Measurements from ENCODE around the gene KCNQ5. TPM values are rescaled to one million over a fixed set of nuclear protein-coding genes. Genes with fewer than 3 reads are reported as not detected.

Gene KCNQ5
- total and polyA plus RNA-seq, 2 of the 8 experiments (the other 6 are each of a cell fraction or from before 2014, with no cell fraction given), result 0.83 to 1.2 TPM

DNA sequence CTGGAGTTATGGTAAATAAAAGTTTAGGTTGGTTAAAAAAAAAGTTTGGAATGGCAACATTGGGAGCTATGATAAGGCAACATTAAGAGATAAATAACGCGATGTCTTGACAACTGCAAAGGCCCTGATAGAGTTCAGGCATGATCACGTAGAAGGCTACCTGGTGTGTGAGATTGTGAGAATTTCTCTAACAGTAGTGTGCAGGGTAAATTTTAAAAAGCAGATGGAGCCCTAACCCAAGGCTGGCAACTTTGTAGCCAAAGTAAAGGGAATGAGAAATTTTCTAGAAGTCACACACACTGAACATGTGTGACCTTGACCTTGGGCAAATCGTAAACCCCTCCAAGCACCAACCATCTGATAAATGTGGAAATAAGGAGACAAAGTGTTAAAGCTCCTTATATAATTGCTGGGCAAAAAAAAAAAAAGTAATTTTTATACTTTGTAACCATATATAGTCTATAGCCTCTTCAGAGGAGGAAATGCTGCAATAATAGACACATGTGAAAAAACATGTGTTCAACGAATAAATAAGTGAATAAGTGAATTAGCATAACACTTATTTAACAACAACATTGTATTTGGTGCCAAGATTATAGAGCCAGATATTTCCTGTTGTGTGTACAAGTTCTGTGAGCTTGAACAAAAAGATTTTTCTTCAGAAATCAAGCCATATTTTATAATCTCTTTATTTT is 18.2 kb downstream of the KCNQ5 start:
- H3K4me3 ChIP-seq (ENCODE audit: extremely low read depth in 1 of 4, insufficient read depth in 2 of 4, low read depth in 3 of 4, low read length in 4 of 4), result no peak overlapping the region
- no peak overlapping the region for H3K9ac ChIP-seq (replicated peaks in 1 of 4; ENCODE audit: extremely low read depth in 1 of 4, low read depth in 3 of 4, low read length in 3 of 4)
- no peak overlapping the region for H2BK12ac ChIP-seq (ENCODE audit: low read depth, low read length)
- no peak overlapping the region for H3K14ac ChIP-seq (ENCODE audit: insufficient read length)
- H4K20me1 ChIP-seq (replicated peaks in 1 of 2; ENCODE audit: control insufficient read depth in 1 of 2, insufficient read depth in 2 of 2, low read length in 2 of 2), result no peaks in the 10 kb centered on the region
- H3K27ac ChIP-seq (ENCODE audit: low read depth, low read length), result no peak overlapping the region
- H3K4me1 ChIP-seq (replicated peaks in 1 of 4; ENCODE audit: control insufficient read depth in 3 of 4, insufficient read depth in 4 of 4, low read length in 3 of 4), result no peaks in the 10 kb centered on the region
- H3K79me2 ChIP-seq (ENCODE audit: control insufficient read depth in 1 of 2, insufficient read depth in 2 of 2, low read length in 2 of 2), result no peaks in the 10 kb centered on the region
- H2BK20ac ChIP-seq (ENCODE audit: low read length), result no peak overlapping the region
- no peak overlapping the region for H2AFZ ChIP-seq (ENCODE audit: low read length)
- no peak overlapping the region for H3K4ac ChIP-seq (replicated peaks; ENCODE audit: insufficient read length, low read depth, low read length)
- no peaks in the 10 kb centered on the region for H3K23me2 ChIP-seq (ENCODE audit: low read depth, low read length)
- H3K56ac ChIP-seq (replicated peaks; ENCODE audit: insufficient read length, low read depth, low read length), result no peak overlapping the region
- no peak overlapping the region for H3K23ac ChIP-seq (ENCODE audit: insufficient read length)
- no peak overlapping the region for H4K5ac ChIP-seq (ENCODE audit: insufficient read length, low read depth, low read length)
- DNase-seq (ENCODE audit: low read depth in 1 of 2, low spot score in 2 of 2) (no peak), FAIRE-seq (no peak)
- no peak overlapping the region for H2BK15ac ChIP-seq (ENCODE audit: low read length)
- H3K36me3 ChIP-seq (ENCODE audit: control insufficient read depth in 2 of 4, insufficient read depth in 4 of 4, low read length in 3 of 4), result no peaks in the 10 kb centered on the region
- H2BK120ac ChIP-seq (replicated peaks; ENCODE audit: low read depth, low read length), result no peak overlapping the region
- no peak overlapping the region for H3K18ac ChIP-seq (ENCODE audit: extremely low read depth, low read length)
- POLR2A ChIA-PET (ENCODE audit: partially characterized antibody), result no interaction called here
- no peak overlapping the region for H2AK5ac ChIP-seq (ENCODE audit: low read depth, low read length)
- H3K79me1 ChIP-seq (ENCODE audit: low read depth, low read length), result no peaks in the 10 kb centered on the region
- no peak overlapping the region for H3K4me2 ChIP-seq (ENCODE audit: insufficient read depth in 1 of 2, low read depth in 2 of 2, low read length in 2 of 2)
- no peaks in the 10 kb centered on the region for H3K27me3 ChIP-seq (replicated peaks in 1 of 4; ENCODE audit: control insufficient read depth in 3 of 4, extremely low read depth in 1 of 4, insufficient read depth in 3 of 4, low read length in 3 of 4)
- no peak overlapping the region for H2BK5ac ChIP-seq (ENCODE audit: low read depth, low read length)
- no peak overlapping the region for H4K8ac ChIP-seq (ENCODE audit: extremely low read depth, insufficient read depth, low read length)
- H4K91ac ChIP-seq (replicated peaks; ENCODE audit: insufficient read length, low read length), result no peak overlapping the region
- WGBS, 2 experiments (ENCODE audit: extremely low coverage in 1 of 2, insufficient coverage in 1 of 2, insufficient read length in 1 of 2, insufficient replicate concordance in 2 of 2, low coverage in 1 of 2, low lambda C conversion rate in 2 of 2, missing lambda C conversion rate in 1 of 2), result 89% methylated on average over 5 of the region's 5 CpGs; no CpG with 5 or more reads in 1 of the 2 experiments
- no peaks in the 10 kb centered on the region for H3K9me3 ChIP-seq (ENCODE audit: insufficient read depth in 2 of 2, low read depth in 1 of 2, low read length in 1 of 2)
- CTCF ChIA-PET (ENCODE audit: partially characterized antibody), result interaction anchor here (0.7 to 2.2 kb wide), 8 partner anchors 15 to 534 kb away, joined by 3 to 10 read pairs (median 4); no protein-coding TSS in a partner anchor
- no peak for TF ChIP-seq POLR2AphosphoS5 (IDR thresholded peaks at IDR 0.05; ENCODE audit: low read depth, low read length)
- no peak for TF ChIP-seq POLR2A (IDR thresholded peaks at IDR 0.05; ENCODE audit: control extremely low read depth in 1 of 2, low read depth in 2 of 2, low read length in 2 of 2)
- TF ChIP-seq BRCA1 (IDR thresholded peaks at IDR 0.05; ENCODE audit: low read depth, low read length), result no peak
- TF ChIP-seq RAD21 (IDR thresholded peaks at IDR 0.05 in 1 of 2, conservative IDR thresholded peaks at IDR 0.05 in 1 of 2; ENCODE audit: low read depth in 2 of 2, low read length in 2 of 2), result peak; percentile 43 to 44
- no peak for TF ChIP-seq CREB1 (IDR thresholded peaks at IDR 0.05)

Measured in H1 (cell line).